ENCODE results near the gene TMC8. TPM values are rescaled to one million over a fixed set of nuclear protein-coding genes. Genes with fewer than 3 reads are reported as not detected.

The TMC8 gene
- polyA plus RNA-seq, 1 experiment: not detected

DNA sequence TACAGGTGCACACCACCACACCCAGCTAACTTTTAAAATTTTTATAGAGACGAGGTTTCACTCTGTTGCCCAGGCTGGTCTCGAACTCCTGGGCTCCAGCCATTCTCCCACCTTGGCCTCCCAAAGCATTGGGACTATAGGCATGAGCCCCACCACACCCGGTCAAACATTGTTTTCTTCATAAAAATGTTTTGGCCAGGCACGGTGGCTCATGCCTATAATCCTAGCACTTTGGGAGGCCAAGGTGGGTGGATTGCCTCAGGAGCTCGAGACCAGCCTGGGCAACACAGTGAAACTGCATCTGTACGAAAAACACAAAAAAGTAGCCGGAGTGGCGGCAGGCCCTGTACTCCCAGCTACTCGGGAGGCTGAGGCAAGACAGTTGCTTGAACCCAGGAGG, 14.2 kb upstream of the TMC8 start:
- H3K4me3 ChIP-seq (ENCODE audit: low read depth, low read length): no peak overlapping the region
- H3K9me3 ChIP-seq (ENCODE audit: control insufficient read depth, insufficient read depth, low read length): no peaks in the 10 kb centered on the region; the same call in 1 of the 2 replicates
- no peak for DNase-seq (ENCODE audit: low read depth, low spot score)
- ChIA-PET CTCF (interaction anchor here (0.7 to 1.0 kb wide), 2 partner anchors 8 to 135 kb away, joined by 3 to 5 read pairs; no protein-coding TSS in a partner anchor), POLR2A (interaction anchor here (1.7 kb wide), 1 partner anchor 12 kb away, joined by 6 read pairs; no protein-coding TSS in a partner anchor)
- TF ChIP-seq, protein P1, sequence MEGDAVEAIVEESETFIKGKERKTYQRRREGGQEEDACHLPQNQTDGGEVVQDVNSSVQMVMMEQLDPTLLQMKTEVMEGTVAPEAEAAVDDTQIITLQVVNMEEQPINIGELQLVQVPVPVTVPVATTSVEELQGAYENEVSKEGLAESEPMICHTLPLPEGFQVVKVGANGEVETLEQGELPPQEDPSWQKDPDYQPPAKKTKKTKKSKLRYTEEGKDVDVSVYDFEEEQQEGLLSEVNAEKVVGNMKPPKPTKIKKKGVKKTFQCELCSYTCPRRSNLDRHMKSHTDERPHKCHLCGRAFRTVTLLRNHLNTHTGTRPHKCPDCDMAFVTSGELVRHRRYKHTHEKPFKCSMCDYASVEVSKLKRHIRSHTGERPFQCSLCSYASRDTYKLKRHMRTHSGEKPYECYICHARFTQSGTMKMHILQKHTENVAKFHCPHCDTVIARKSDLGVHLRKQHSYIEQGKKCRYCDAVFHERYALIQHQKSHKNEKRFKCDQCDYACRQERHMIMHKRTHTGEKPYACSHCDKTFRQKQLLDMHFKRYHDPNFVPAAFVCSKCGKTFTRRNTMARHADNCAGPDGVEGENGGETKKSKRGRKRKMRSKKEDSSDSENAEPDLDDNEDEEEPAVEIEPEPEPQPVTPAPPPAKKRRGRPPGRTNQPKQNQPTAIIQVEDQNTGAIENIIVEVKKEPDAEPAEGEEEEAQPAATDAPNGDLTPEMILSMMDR (IDR thresholded peaks at IDR 0.05; ENCODE audit: low read depth, low read length): no peak
- peaks cover 9% of the 10 kb centered on the region for H3K27me3 ChIP-seq (ENCODE audit: control insufficient read depth, insufficient read depth, low read length)
- no peak overlapping the region for H3K27ac ChIP-seq (ENCODE audit: low read depth, low read length)

DNA sequence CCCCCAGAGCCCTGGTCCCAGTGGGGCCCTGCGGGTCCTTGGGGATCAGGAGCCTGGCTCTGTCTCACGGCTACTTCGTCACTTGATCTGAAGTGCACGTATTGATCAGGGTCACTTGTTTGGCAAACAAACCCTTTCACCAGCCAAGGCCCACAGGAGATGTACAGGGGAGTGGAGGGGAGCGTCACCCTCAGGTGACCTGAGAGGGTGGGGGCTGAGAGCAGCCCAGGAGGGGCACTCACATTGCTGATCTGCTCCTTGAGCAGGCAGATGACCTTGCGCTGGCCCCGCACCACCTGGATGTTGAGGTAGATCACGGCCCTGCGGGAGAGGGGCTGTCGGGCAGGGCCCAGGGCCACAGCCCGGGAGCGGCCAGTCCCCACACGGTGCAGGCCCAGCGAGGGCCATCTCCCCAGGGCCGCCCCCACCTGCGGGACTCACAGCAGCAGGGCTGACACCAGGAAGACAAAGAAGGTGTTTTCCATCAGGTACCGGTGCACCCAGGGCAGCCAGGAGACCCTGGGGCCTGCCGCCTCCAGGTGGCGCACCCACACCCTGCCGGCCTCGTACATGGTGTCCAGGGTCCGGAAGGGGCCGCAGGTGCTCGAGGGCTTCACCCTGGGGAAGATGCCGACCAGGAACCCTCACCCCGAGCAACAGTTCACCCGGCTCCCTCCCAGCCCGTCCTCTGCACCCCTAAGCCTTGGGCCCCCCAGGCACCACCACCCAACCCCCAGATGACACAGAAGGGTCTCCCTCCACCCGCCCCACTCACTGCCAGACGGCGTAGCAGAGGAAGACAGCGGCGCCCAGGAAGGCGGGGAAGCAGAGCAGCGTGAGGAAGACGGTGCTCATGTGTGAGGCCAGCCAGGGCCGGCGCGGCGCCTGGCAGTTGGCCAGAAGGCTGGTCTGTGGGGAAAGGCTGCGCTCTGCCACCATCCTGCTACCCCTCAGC, 13.3 kb upstream of the TMC8 start:
- CTCF ChIA-PET: interaction anchor here (1.3 kb wide), 1 partner anchor 133 kb away, joined by 3 read pairs; no protein-coding TSS in a partner anchor
- POLR2A ChIA-PET: no interaction called here
- TF ChIP-seq, protein P1 (IDR thresholded peaks at IDR 0.05; ENCODE audit: low read depth, low read length): peak; percentile 38
- H3K9me3 ChIP-seq (ENCODE audit: control insufficient read depth, insufficient read depth, low read length): no peaks in the 10 kb centered on the region; the same call in 1 of the 2 replicates
- H3K4me3 ChIP-seq (ENCODE audit: low read depth, low read length): no peak overlapping the region
- H3K27me3 ChIP-seq (ENCODE audit: control insufficient read depth, insufficient read depth, low read length): peaks cover 9% of the 10 kb centered on the region
- no peak for DNase-seq (ENCODE audit: low read depth, low spot score)
- H3K27ac ChIP-seq (ENCODE audit: low read depth, low read length): no peak overlapping the region

DNA sequence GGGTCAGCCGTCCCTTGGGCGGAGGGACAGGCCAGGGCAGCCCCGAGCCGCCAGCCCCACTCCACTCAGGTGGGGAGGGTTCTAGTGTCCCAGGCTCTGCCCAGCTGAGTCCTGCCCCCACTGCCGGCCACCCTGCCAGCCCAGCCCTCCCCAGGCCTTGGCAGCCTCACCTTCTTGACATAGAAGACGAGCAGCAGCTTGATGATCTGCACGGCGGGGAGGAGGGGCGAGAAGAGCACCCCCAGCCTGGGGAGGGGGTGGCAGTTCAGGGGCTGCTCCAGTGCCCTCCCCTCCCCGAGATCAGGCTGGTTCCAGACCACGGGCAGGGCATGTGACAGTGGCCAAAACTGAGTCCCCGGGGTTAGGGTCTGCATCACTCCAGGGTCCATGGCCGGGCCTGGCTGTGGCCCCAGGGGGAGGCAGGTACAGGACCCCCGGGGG, 11.8 kb upstream of the TMC8 start:
- peaks cover 6% of the 10 kb centered on the region for H3K27me3 ChIP-seq (ENCODE audit: control insufficient read depth, insufficient read depth, low read length)
- no peak overlapping the region for H3K4me3 ChIP-seq (ENCODE audit: low read depth, low read length)
- no peaks in the 10 kb centered on the region; the same call in 1 of the 2 replicates for H3K9me3 ChIP-seq (ENCODE audit: control insufficient read depth, insufficient read depth, low read length)
- CTCF ChIA-PET: interaction anchor here (1.3 kb wide), 1 partner anchor 131 kb away, joined by 3 read pairs; no protein-coding TSS in a partner anchor
- no peak for DNase-seq (ENCODE audit: low read depth, low spot score)
- POLR2A ChIA-PET: no interaction called here
- H3K27ac ChIP-seq (ENCODE audit: low read depth, low read length): no peak overlapping the region
- TF ChIP-seq, protein P1 (IDR thresholded peaks at IDR 0.05; ENCODE audit: low read depth, low read length): no peak

DNA sequence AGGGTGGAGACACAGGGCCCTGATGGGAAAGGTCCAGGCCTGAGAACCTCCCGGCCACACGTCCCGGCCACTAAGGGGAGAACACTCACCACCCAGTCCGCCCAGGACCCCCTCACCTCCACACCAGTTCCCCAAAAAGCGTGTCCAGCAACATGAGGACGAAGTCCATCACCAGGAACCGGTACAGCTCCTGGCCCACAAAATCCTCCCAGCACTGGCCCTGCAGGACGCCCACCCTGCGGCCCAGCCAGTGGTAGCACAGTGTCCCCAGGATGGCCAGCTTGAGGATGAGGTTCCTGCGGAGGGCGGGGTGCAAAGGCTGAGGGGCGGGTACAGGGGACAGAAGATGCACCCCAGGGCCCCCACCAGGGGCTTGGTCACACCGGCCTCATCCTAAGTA, 10.0 kb upstream of the TMC8 start:
- no peak for DNase-seq (ENCODE audit: low read depth, low spot score)
- Histone ChIP-seq H3K4me3 (ENCODE audit: low read depth, low read length) (no peak overlapping the region), H3K27me3 (ENCODE audit: control insufficient read depth, insufficient read depth, low read length) (no peaks in the 10 kb centered on the region), H3K9me3 (ENCODE audit: control insufficient read depth, insufficient read depth, low read length) (no peaks in the 10 kb centered on the region; the same call in 1 of the 2 replicates), H3K27ac (ENCODE audit: low read depth, low read length) (no peak overlapping the region)
- POLR2A ChIA-PET: no interaction called here
- CTCF ChIA-PET: no interaction called here
- TF ChIP-seq, protein P1 (IDR thresholded peaks at IDR 0.05; ENCODE audit: low read depth, low read length): no peak

Measured in AG04450 (cell line).